Keratinocyte (primary cell): ENCODE results near the gene ELAPOR1.

ENCODE experiments used
- EZH2 ChIP-seq: IDR thresholded peaks from one replicate; pipeline ENCODE4 v1.6.1; 2012; ENCODE audit warnings: inconsistent platforms, mild to moderate bottlenecking, low read length, moderate library complexity
- TF ChIP-seq, protein P1 (sequence below), 3 experiments: IDR thresholded peaks in 1 of 3; conservative IDR thresholded peaks in 1 of 3; optimal IDR thresholded peaks in 1 of 3; 2 replicates in 2 of 3; 3 replicates in 1 of 3; pipeline versions ENCODE3 to v1.5.1; 2011; ENCODE audit warnings: low read length in 3 of 3, mild to moderate bottlenecking in 3 of 3, moderate library complexity in 2 of 3, control low read depth in 1 of 3, inconsistent platforms in 1 of 3; ENCODE audit not compliant: insufficient read depth in 2 of 3; ENCODE audit errors: extremely low read depth in 1 of 3

DNA sequence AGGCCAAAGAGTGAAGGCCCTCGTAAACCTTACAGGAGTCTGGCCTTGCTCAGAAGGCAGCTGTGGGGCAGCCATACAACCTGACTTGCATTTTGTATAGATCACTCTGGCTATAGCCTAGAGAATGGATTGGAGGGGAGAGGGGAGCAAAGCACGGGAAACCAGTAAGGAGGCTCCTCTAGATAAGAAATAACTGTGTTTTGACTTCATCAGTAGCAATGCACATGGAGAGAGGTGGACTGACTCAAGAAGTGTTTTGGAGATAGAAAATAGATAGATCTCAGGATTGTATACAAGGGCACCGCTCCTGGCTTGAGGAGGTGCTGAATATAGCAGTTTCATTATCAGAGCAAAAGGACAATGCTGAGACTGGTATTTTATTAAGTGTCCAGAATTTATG lies 26.5 kb downstream of the ELAPOR1 start:
- TF ChIP-seq, protein P1, sequence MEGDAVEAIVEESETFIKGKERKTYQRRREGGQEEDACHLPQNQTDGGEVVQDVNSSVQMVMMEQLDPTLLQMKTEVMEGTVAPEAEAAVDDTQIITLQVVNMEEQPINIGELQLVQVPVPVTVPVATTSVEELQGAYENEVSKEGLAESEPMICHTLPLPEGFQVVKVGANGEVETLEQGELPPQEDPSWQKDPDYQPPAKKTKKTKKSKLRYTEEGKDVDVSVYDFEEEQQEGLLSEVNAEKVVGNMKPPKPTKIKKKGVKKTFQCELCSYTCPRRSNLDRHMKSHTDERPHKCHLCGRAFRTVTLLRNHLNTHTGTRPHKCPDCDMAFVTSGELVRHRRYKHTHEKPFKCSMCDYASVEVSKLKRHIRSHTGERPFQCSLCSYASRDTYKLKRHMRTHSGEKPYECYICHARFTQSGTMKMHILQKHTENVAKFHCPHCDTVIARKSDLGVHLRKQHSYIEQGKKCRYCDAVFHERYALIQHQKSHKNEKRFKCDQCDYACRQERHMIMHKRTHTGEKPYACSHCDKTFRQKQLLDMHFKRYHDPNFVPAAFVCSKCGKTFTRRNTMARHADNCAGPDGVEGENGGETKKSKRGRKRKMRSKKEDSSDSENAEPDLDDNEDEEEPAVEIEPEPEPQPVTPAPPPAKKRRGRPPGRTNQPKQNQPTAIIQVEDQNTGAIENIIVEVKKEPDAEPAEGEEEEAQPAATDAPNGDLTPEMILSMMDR (optimal IDR thresholded peaks at IDR 0.05 in 1 of 3, IDR thresholded peaks at IDR 0.05 in 1 of 3, conservative IDR thresholded peaks at IDR 0.05 in 1 of 3; ENCODE audit: extremely low read depth in 1 of 3, insufficient read depth in 2 of 3, low read length in 3 of 3): no peak
- no peak for TF ChIP-seq EZH2
